GM12891 (cell line): ENCODE results near the gene MRGPRG.

Experiments used
- POLR2A ChIP-seq: IDR thresholded peaks from 2 replicates; pipeline ENCODE4 v1.6.1; 2011; ENCODE audit warnings: low read depth, low read length, control low read depth
- POU2F2 ChIP-seq: IDR thresholded peaks from 2 replicates; pipeline ENCODE4 v1.6.1; 2011; ENCODE audit warnings: low read depth, mild to moderate bottlenecking, control low read depth, low read length, moderate library complexity

DNA sequence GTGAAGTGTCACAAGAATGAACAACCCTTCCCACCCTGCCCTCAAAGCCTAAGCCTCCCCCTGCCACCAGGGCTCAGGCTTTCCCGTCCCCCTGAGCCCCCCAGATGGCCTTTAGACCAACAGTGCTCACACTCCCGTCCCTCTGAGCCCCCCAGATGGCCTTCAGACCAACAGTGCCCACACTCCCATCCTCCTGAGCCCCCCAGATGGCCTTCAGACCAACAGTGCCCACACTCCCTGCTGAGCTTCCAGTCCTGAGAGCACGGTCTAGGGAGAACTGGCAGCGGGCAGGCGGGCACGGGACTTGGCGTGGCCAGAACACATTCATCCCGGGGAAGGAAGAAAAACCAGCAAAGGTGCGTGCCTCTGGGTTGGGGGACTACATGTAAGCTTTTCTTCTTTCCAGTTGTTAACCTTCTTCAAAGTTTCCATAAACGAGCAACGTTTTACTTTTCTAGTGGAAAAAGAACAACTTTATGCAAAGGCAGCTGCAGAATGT is 2.5 kb downstream of the MRGPRG start:
- TF ChIP-seq POU2F2 (no peak), POLR2A (no peak)
